Activated CD8-positive, alpha-beta memory T cell treated with anti-CD3 and anti-CD28 coated beads for 1 hour (primary cell): ENCODE measurements around the gene IRX3.

Source experiments
- DNase-seq, 2 donors: peaks; one replicate each; pipeline ENCODE4 v3.0.0-alpha.2; 2020; ENCODE audit warnings: low read depth in 1 of 2; ENCODE audit errors: extremely low read depth in 1 of 2

IRX3 gene

GRCh38 chr16:54240271-54241129 lies 46.1 kb downstream of the IRX3 start:
- no peak for DNase-seq

GRCh38 chr16:54239456-54239855 lies 47.1 kb downstream of the IRX3 start:
- no peak for DNase-seq

- no peak for DNase-seq
These were observed 49.8 kb downstream of the IRX3 start for GRCh38 chr16:54236773-54237172.

DNA sequence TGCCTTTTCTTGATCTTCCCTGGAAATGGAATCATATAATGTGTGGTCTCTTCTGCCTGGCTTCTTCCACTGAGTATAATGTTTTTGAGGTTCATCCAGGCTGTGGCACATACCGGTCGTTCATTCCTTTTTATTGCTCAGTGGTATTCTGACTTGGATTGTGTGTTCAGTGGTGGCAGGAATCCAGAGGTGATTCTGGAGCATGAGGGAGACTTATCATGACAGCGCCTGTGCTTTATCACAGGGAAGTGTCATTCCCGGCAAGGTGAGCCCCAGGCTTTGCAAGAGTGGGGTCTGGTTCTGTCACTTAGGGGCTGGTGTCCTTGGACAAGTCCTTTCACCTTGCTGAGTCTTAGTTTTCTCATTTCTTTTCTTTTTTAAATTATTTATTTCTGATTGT lies 53.0 kb downstream of the IRX3 start:
- DNase-seq = no peak
